Ishikawa (cell line): ENCODE measurements around the gene FNBP1L.

Experiments
- CEBPB ChIP-seq: IDR thresholded peaks from 2 replicates; pipeline ENCODE4 v1.6.1; 2012
- CREB1 ChIP-seq: IDR thresholded peaks from 2 replicates; pipeline ENCODE4 v1.6.1; 2012; ENCODE audit warnings: low read depth
- EGR1 ChIP-seq: IDR thresholded peaks from 2 replicates; pipeline ENCODE4 v1.6.1; 2012
- EP300 ChIP-seq: IDR thresholded peaks from 2 replicates; pipeline ENCODE4 v1.6.1; 2012; ENCODE audit warnings: borderline replicate concordance
- FOXM1 ChIP-seq: IDR thresholded peaks from 2 replicates; pipeline ENCODE4 v1.6.1; 2012; ENCODE audit warnings: low read depth, borderline replicate concordance
- MAX ChIP-seq: IDR thresholded peaks from 2 replicates; pipeline ENCODE4 v1.6.1; 2012
- NFIC ChIP-seq: IDR thresholded peaks from 2 replicates; pipeline ENCODE4 v1.6.1; 2012
- REST ChIP-seq: IDR thresholded peaks from 2 replicates; pipeline ENCODE4 v1.6.1; 2012; ENCODE audit warnings: low read depth, mild to moderate bottlenecking
- TAF1 ChIP-seq: IDR thresholded peaks from 2 replicates; pipeline ENCODE4 v1.6.1; 2012; ENCODE audit warnings: low read depth, mild to moderate bottlenecking
- TCF12 ChIP-seq: IDR thresholded peaks from 2 replicates; pipeline ENCODE4 v1.6.1; 2012; ENCODE audit warnings: low read depth
- TEAD4 ChIP-seq: IDR thresholded peaks from 2 replicates; pipeline ENCODE4 v1.6.1; 2012
- USF1 ChIP-seq: IDR thresholded peaks from 2 replicates; pipeline ENCODE4 v1.6.1; 2012
- YY1 ChIP-seq: IDR thresholded peaks from 2 replicates; pipeline ENCODE4 v1.6.1; 2012; ENCODE audit warnings: low read depth
- ZBTB7A ChIP-seq: IDR thresholded peaks from 2 replicates; pipeline ENCODE4 v1.6.1; 2012; ENCODE audit warnings: low read depth

The FNBP1L gene

GRCh38 chr1:93526431-93526830, 78.5 kb downstream of the FNBP1L start:
- no peak for TF ChIP-seq EP300
- TF ChIP-seq FOXM1: no peak
- no peak for TF ChIP-seq TAF1
- no peak for TF ChIP-seq MAX
- no peak for TF ChIP-seq YY1
- no peak for TF ChIP-seq USF1
- TF ChIP-seq CREB1: no peak
- TF ChIP-seq ZBTB7A: no peak
- no peak for TF ChIP-seq TCF12
- no peak for TF ChIP-seq NFIC

GRCh38 chr1:93528412-93528811, 80.5 kb downstream of the FNBP1L start:
- TF ChIP-seq TAF1 (no peak), NFIC (no peak), FOXM1 (no peak), CEBPB (no peak), TEAD4 (no peak), EGR1 (no peak), MAX (no peak), EP300 (no peak)

- TF ChIP-seq MAX: no peak
- no peak for TF ChIP-seq NFIC
- TF ChIP-seq CEBPB: no peak
- TF ChIP-seq USF1: no peak
- no peak for TF ChIP-seq TEAD4
- no peak for TF ChIP-seq TAF1
- no peak for TF ChIP-seq YY1
- TF ChIP-seq CREB1: no peak
- TF ChIP-seq REST: no peak
Observed at GRCh38 chr1:93531193-93531592, 83.3 kb downstream of the FNBP1L start.

GRCh38 chr1:93532780-93533378, 85.0 kb downstream of the FNBP1L start:
- TF ChIP-seq FOXM1 (no peak), REST (no peak), YY1 (no peak), TAF1 (no peak)

- TF ChIP-seq FOXM1: no peak
- no peak for TF ChIP-seq EP300
- no peak for TF ChIP-seq TEAD4
- TF ChIP-seq USF1: no peak
- TF ChIP-seq TAF1: no peak
- TF ChIP-seq EGR1: no peak
- TF ChIP-seq MAX: no peak
- no peak for TF ChIP-seq YY1
- TF ChIP-seq NFIC: no peak
- no peak for TF ChIP-seq REST
Observed at GRCh38 chr1:93533677-93534076, 85.8 kb downstream of the FNBP1L start.
